ENCODE results near the gene DUOXA2.
"Not testable (repeated sequence)": the region's sequence is repeated elsewhere in the genome, so short reads cannot be mapped to it uniquely, and the experiment has no call there.

Gene DUOXA2

GRCh38 chr15:45101749-45102148 lies 12.4 kb upstream of the DUOXA2 start:
- TF ChIP-seq OSR1 (CRISPR knock-in tag; IDR thresholded peaks at IDR 0.05) (no peak), ZNF70 (CRISPR knock-in tag; IDR thresholded peaks at IDR 0.05) (no peak), BACH2 (CRISPR knock-in tag; IDR thresholded peaks at IDR 0.05; ENCODE audit: borderline replicate concordance) (no peak)
- no peak for ATAC-seq

GRCh38 chr15:45102226-45102625 lies 11.9 kb upstream of the DUOXA2 start:
- TF ChIP-seq RARB (CRISPR knock-in tag; IDR thresholded peaks at IDR 0.05) (no peak), ISL1 (CRISPR knock-in tag; IDR thresholded peaks at IDR 0.05) (no peak), ZNF8 (CRISPR knock-in tag; IDR thresholded peaks at IDR 0.05) (no peak), CSRNP3 (CRISPR knock-in tag; IDR thresholded peaks at IDR 0.05) (no peak), ZFP30 (CRISPR knock-in tag; IDR thresholded peaks at IDR 0.05) (no peak), OSR1 (CRISPR knock-in tag; IDR thresholded peaks at IDR 0.05) (no peak), GLIS3 (CRISPR knock-in tag; IDR thresholded peaks at IDR 0.05) (no peak), PATZ1 (CRISPR knock-in tag; IDR thresholded peaks at IDR 0.05; ENCODE audit: borderline replicate concordance) (no peak), TCF4 (CRISPR knock-in tag; IDR thresholded peaks at IDR 0.05; ENCODE audit: borderline replicate concordance) (no peak), ZC3H10 (CRISPR knock-in tag; IDR thresholded peaks at IDR 0.05) (no peak), BACH2 (CRISPR knock-in tag; IDR thresholded peaks at IDR 0.05; ENCODE audit: borderline replicate concordance) (no peak), ESRRG (CRISPR knock-in tag; IDR thresholded peaks at IDR 0.05) (no peak), TOX (CRISPR knock-in tag; IDR thresholded peaks at IDR 0.05; ENCODE audit: borderline replicate concordance) (no peak), ZNF565 (CRISPR knock-in tag; conservative IDR thresholded peaks at IDR 0.05; ENCODE audit: low read depth) (no peak)
- ATAC-seq, result no peak

- not testable (repeated sequence) for ATAC-seq
These were observed 10.0 kb upstream of the DUOXA2 start for GRCh38 chr15:45104170-45104569.

GRCh38 chr15:45105586-45105985 lies 8.5 kb upstream of the DUOXA2 start:
- no peak for TF ChIP-seq ZNF8 (CRISPR knock-in tag; IDR thresholded peaks at IDR 0.05)
- TF ChIP-seq CSDC2 (CRISPR knock-in tag; IDR thresholded peaks at IDR 0.05), result no peak
- no peak for TF ChIP-seq TCF4 (CRISPR knock-in tag; IDR thresholded peaks at IDR 0.05; ENCODE audit: borderline replicate concordance)
- TF ChIP-seq PPARA (CRISPR knock-in tag; IDR thresholded peaks at IDR 0.05; ENCODE audit: borderline replicate concordance), result no peak
- no peak for TF ChIP-seq TOX (CRISPR knock-in tag; IDR thresholded peaks at IDR 0.05; ENCODE audit: borderline replicate concordance)
- no peak for TF ChIP-seq OSR1 (CRISPR knock-in tag; IDR thresholded peaks at IDR 0.05)
- TF ChIP-seq BACH2 (CRISPR knock-in tag; IDR thresholded peaks at IDR 0.05; ENCODE audit: borderline replicate concordance), result no peak
- TF ChIP-seq ZC3H10 (CRISPR knock-in tag; IDR thresholded peaks at IDR 0.05), result no peak
- no peak for TF ChIP-seq ESRRG (CRISPR knock-in tag; IDR thresholded peaks at IDR 0.05)
- TF ChIP-seq ZFP30 (CRISPR knock-in tag; IDR thresholded peaks at IDR 0.05), result no peak
- no peak for TF ChIP-seq TSHZ2 (CRISPR knock-in tag; IDR thresholded peaks at IDR 0.05)
- no peak for TF ChIP-seq ZFP3 (CRISPR knock-in tag; IDR thresholded peaks at IDR 0.05)
- no peak for TF ChIP-seq ISL1 (CRISPR knock-in tag; IDR thresholded peaks at IDR 0.05)
- no peak for TF ChIP-seq ARNTL (CRISPR knock-in tag; IDR thresholded peaks at IDR 0.05; ENCODE audit: borderline replicate concordance, low read depth)
- no peak for TF ChIP-seq POU6F1 (CRISPR knock-in tag; IDR thresholded peaks at IDR 0.05; ENCODE audit: borderline replicate concordance, low read depth)
- no peak for TF ChIP-seq SNAI2 (CRISPR knock-in tag; IDR thresholded peaks at IDR 0.05)
- TF ChIP-seq RARB (CRISPR knock-in tag; IDR thresholded peaks at IDR 0.05), result no peak
- no peak for TF ChIP-seq PATZ1 (CRISPR knock-in tag; IDR thresholded peaks at IDR 0.05; ENCODE audit: borderline replicate concordance)
- ATAC-seq, result no peak

All from SK-N-SH treated with all-trans-retinoic acid at 6 μM for 48 hours (cell line).